Fibroblast of the conjunctiva (primary cell): ENCODE measurements around the gene GBP5.
A peak's percentile ranks its signal among the peaks of the same experiment; 100 is the strongest.
"Not testable (repeated sequence)": the region's sequence is repeated elsewhere in the genome, so short reads cannot be mapped to it uniquely, and the experiment has no call there.

ENCODE experiments used
- DNase-seq: peaks from one replicate; pipeline ENCODE4 v3.0.0-alpha.2; 2010; ENCODE audit warnings: low read depth

The GBP5 gene

GRCh38 chr1:89280766-89281165, 8.1 kb upstream of the GBP5 start:
- no peak for DNase-seq

DNA sequence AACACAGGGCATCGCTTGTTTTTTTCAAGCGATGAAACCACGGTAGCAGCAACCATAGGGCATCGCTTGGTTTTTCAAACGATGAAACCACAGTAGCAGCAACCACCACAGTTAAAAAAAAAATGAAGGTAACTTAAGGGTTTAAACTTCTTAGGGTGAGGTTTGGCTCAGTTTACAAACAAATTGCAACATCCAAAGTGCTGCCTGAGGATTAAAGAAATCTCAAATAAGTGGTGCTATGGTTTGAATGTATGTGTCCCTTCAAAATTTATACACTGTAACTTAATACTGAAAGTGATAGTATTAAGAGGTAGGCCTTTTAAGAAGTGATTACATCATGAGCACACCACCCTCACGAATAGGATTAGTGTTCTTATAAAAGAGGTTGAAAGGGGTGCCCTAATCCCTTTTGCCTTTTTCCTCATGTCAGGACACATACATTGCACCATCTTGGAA, 6.4 kb upstream of the GBP5 start:
- no peak for DNase-seq

GRCh38 chr1:89277725-89278124, 5.1 kb upstream of the GBP5 start:
- DNase-seq, result no peak

DNA sequence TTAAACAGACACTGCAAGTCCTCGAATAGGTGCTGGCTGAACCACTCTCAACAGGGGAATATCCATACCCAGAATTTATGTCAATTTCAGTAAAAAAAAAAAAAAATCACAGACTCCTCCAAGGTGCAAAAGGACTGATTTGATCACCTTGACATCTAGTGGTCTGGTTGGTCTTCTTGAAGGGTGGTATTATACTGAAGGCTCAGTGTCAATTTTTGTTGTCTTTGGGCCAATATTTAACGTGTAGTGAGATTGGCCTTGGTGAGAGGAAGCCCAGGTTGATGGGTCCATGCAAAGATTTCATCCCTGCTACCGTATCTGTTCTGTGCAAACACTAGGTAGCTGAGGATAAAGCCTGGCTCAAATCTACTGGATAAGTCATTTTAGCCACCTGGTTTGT, 4.0 kb upstream of the GBP5 start:
- no peak for DNase-seq

- DNase-seq, result peak; percentile 69
These were observed 1.8 kb upstream of the GBP5 start for GRCh38 chr1:89274411-89274857.

DNA sequence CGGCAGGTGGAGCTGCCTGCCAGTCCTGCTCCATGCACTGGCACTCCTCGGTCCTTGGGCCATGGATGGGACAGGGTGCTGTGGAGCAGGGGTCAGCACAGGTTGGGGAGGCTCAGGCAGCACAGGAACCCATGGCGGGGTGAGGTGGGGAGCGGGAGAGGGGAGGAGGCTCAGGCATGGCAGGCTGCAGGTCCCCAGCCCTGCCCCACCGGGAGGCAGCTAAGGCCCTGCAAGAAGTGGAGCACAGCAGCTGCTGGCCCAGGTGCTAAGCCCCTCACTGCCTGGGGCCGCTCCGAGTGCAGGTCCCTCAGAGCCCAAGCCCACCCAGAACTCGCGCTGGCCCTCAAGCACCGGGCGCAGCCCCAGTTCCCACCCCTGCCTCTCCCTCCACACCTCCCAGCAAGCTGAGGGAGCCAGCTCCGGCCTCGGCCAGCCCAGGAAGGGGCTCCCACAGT, 691 bp upstream of the GBP5 start:
- no peak for DNase-seq

DNA sequence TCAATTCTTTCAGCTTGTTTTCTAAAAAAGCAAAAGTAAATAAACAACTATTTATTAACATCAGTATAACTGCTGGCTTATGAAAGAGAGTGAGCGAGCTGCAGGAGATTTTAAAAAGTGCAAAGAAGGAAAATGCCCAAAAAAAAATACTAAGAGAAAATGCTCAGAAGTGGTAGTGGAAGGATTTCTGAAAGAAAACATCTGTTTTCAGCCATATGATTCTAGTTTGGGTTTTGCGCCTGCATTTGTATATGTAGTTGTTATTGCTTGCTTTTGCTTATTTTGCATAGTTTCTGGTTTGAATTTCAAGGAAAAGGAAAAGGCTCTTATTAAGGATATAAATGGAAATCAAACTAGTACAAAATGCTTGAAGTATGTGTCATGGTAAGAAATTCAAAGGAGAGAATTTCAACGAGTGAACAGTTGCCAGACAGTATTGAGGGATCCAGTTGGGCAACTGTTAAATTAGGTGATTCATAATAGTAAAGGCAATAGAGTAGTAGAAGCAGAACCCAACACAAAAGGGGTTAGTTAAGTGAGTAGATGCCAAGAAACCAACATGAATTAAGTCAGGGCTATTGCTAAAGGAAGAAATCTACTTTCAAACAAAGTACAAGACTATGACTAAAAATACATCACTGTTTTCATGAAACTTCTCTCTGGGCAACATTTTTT, 1.2 kb downstream of the GBP5 start:
- DNase-seq, result peak; percentile 73

- DNase-seq, result no peak
These were observed 2.2 kb downstream of the GBP5 start for GRCh38 chr1:89270423-89270822.

DNA sequence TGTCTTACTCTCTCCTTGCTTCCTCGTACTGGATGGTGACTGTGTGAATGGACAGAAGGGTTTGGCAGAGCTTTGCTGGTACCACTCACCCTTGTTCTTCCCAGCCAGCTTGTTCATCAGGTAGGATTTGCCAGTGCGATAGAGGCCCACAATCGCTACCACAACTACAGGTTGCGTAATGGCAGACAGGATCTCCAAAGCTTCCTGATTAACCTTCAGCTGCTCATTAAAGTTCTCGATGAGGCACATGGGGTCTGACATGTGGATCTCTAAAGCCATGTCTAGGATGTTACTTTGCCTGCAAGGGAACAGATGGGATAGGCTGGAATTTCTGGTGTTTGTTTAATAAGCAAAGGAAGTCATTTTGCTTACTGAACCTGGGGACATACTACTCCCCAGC, 3.4 kb downstream of the GBP5 start:
- DNase-seq, result no peak

- DNase-seq, result no peak
These were observed 10.0 kb downstream of the GBP5 start for GRCh38 chr1:89262643-89263042.

- DNase-seq, result no peak
These were observed 10.6 kb downstream of the GBP5 start for GRCh38 chr1:89261926-89262515.

- no peak for DNase-seq
These were observed 11.9 kb downstream of the GBP5 start for GRCh38 chr1:89260566-89261255.

- no peak for DNase-seq
These were observed 12.6 kb downstream of the GBP5 start for GRCh38 chr1:89260042-89260441.

GRCh38 chr1:89259283-89259971, 13.2 kb downstream of the GBP5 start:
- no peak for DNase-seq

DNA sequence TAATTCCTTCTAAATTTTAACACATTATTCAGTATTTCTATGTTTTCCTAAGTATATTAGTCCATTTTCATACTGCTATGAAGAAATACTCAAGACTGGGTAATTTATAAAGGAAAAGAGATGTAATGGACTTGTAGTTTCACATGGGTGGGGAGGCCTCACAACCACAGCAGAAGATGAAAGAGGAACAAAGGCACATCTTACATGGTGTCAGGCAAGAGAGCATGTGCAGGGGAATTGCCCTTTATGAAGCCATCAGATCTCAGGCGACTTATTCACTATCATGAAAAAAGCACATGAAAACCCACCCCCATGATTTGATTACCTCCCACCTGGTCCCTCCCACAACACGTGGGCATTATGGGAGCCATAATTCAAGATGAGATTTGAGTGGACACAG, 15.6 kb downstream of the GBP5 start:
- no peak for DNase-seq

DNA sequence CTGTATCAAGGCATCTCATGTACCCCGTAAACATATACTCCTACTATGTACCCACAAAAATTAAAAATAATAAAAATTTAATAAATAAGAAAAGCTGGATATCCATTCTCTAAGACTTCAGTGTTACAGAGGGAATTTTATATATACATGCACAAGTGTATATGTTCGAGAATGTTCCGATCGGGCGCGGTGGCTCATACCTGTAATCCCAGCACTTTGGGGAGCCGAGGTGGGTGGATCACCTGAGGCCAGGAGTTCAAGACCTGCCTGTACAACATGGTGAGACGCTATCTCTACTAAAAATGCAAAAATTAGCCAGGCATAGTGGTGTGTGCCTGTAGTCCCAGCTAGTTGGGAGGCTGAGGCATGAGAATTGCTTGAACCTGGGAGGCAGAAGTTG, 17.1 kb downstream of the GBP5 start:
- DNase-seq, result not testable (repeated sequence)

- no peak for DNase-seq
These were observed 17.9 kb downstream of the GBP5 start for GRCh38 chr1:89254658-89255287.

GRCh38 chr1:89243046-89243445, 29.6 kb downstream of the GBP5 start:
- no peak for DNase-seq
